DND-41 (cell line): Measurements from ENCODE around the gene PPIC.

Source experiments
- ATAC-seq: fragments of 200-7000 bp; cut with Tn5 transposase; 3 replicates; pipeline ENCODE4 v1.9.1; 2021; ENCODE audit warnings: low read depth; ENCODE audit not compliant: insufficient read depth
- DNase-seq: peaks from one replicate; pipeline ENCODE4 v3.0.0-alpha.2; 2020
- H2AFZ ChIP-seq: 2 replicates; pipeline ENCODE4 v1.6.0; 2012; ENCODE audit warnings: low read depth, low read length
- H3K27ac ChIP-seq: 2 replicates; pipeline ENCODE4 v1.5.1; 2012; ENCODE audit warnings: low read length, inconsistent platforms
- H3K27me3 ChIP-seq: fragments of 200-600 bp; sonication (generic); 2 replicates; pipeline ENCODE4 v1.6.0; 2012; ENCODE audit warnings: low read length, mild to moderate bottlenecking, inconsistent platforms; ENCODE audit not compliant: insufficient read depth, poor library complexity
- H3K36me3 ChIP-seq: 2 replicates; pipeline ENCODE4 v1.5.1; 2012; ENCODE audit warnings: low read length, inconsistent platforms; ENCODE audit not compliant: insufficient read depth
- H3K4me1 ChIP-seq: 2 replicates; pipeline ENCODE4 v1.5.1; 2012; ENCODE audit warnings: mild to moderate bottlenecking, low read length; ENCODE audit not compliant: insufficient read depth
- H3K4me2 ChIP-seq: 2 replicates; pipeline ENCODE4 v1.6.0; 2012; ENCODE audit warnings: mild to moderate bottlenecking, moderate library complexity, low read length, inconsistent platforms; ENCODE audit not compliant: insufficient read depth
- H3K4me3 ChIP-seq, 2 experiments: fragments of 200-600 bp in 1 of 2; shearing (Covaris generic) in 1 of 2; 2 replicates each; pipeline ENCODE4 v1.5.1; 2012 to 2016; ENCODE audit warnings: inconsistent platforms in 2 of 2, low read length in 2 of 2, mild to moderate bottlenecking in 2 of 2, low read depth in 1 of 2, moderate library complexity in 1 of 2
- H3K79me2 ChIP-seq: 2 replicates; pipeline ENCODE4 v1.6.0; 2012; ENCODE audit warnings: low read length, inconsistent platforms; ENCODE audit not compliant: insufficient read depth
- H3K9ac ChIP-seq: 2 replicates; pipeline ENCODE4 v1.6.0; 2012; ENCODE audit warnings: low read depth, mild to moderate bottlenecking, inconsistent platforms, low read length, moderate library complexity
- H3K9me3 ChIP-seq: 2 replicates; pipeline ENCODE4 v1.5.1; 2012; ENCODE audit warnings: low read length, moderate library complexity, mild to moderate bottlenecking, inconsistent platforms; ENCODE audit not compliant: insufficient read depth, severe bottlenecking
- H4K20me1 ChIP-seq: 2 replicates; pipeline ENCODE4 v1.6.0; 2012; ENCODE audit warnings: low read length; ENCODE audit not compliant: insufficient read depth
- EZH2 ChIP-seq: IDR thresholded peaks from 3 replicates; pipeline ENCODE4 v1.6.1; 2012; ENCODE audit warnings: borderline replicate concordance, low read depth, mild to moderate bottlenecking, moderate library complexity, low read length, inconsistent platforms; ENCODE audit not compliant: severe bottlenecking
- TF ChIP-seq, protein P1 (sequence below): IDR thresholded peaks from 2 replicates; pipeline ENCODE4 v1.5.1; 2012; ENCODE audit warnings: borderline replicate concordance, low read length, moderate library complexity, mild to moderate bottlenecking; ENCODE audit not compliant: poor library complexity, severe bottlenecking; ENCODE audit errors: extremely low read depth

The PPIC gene

DNA sequence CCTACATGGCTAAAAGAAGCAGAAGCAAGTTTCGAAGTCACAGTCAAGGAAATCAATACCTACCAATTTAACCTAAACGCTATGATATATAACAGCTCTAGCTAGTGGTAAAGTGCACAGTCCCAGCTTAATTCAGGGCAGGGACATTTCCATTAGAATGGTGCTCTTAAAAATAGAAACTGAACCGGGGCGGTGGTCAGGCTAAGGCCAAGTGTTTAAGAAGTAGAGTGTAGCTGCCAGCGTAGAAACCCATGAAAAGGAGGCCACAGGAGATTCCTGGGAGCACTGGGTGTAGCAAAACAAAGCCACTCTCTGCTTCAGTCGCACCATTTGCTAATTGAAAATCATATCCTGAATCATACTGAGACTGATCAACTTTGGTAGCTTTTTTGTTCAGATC lies 28.8 kb downstream of the PPIC start:
- H3K36me3 ChIP-seq, result no peaks in the 10 kb centered on the region
- DNase-seq, result no peak
- no peaks in the 10 kb centered on the region for H3K9me3 ChIP-seq
- H3K9ac ChIP-seq, result no peak overlapping the region
- no peak overlapping the region for H3K27ac ChIP-seq
- no peak for ATAC-seq
- TF ChIP-seq EZH2, result no peak
- TF ChIP-seq, protein P1, sequence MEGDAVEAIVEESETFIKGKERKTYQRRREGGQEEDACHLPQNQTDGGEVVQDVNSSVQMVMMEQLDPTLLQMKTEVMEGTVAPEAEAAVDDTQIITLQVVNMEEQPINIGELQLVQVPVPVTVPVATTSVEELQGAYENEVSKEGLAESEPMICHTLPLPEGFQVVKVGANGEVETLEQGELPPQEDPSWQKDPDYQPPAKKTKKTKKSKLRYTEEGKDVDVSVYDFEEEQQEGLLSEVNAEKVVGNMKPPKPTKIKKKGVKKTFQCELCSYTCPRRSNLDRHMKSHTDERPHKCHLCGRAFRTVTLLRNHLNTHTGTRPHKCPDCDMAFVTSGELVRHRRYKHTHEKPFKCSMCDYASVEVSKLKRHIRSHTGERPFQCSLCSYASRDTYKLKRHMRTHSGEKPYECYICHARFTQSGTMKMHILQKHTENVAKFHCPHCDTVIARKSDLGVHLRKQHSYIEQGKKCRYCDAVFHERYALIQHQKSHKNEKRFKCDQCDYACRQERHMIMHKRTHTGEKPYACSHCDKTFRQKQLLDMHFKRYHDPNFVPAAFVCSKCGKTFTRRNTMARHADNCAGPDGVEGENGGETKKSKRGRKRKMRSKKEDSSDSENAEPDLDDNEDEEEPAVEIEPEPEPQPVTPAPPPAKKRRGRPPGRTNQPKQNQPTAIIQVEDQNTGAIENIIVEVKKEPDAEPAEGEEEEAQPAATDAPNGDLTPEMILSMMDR, result no peak
- no peak overlapping the region for H3K4me3 ChIP-seq
- no peaks in the 10 kb centered on the region for H3K79me2 ChIP-seq
- H3K4me2 ChIP-seq, result no peak overlapping the region
- H2AFZ ChIP-seq, result no peak overlapping the region
- H4K20me1 ChIP-seq, result no peaks in the 10 kb centered on the region
- H3K27me3 ChIP-seq, result no peaks in the 10 kb centered on the region
- H3K4me1 ChIP-seq, result no peaks in the 10 kb centered on the region

DNA sequence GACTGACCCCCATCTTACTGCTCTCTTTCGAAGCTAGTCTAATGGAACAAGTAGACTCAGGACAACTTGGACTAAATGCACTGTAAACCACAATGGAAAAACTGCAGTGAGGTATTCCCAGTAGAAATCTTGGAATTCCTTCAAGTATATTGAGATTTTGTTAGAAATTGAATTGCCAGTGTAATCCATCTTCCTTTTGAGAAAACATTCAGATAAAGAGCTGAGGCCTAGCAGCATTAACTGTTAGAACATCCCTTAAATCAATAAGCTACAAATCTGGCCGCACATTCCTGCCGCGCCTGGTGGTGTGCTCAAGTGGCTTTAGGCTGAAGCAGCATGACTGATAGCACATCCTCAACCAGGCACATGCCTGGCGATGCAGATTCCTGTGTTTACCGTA lies 29.3 kb downstream of the PPIC start:
- H3K36me3 ChIP-seq, result no peaks in the 10 kb centered on the region
- H3K27ac ChIP-seq, result no peak overlapping the region
- H3K4me2 ChIP-seq, result no peak overlapping the region

DNA sequence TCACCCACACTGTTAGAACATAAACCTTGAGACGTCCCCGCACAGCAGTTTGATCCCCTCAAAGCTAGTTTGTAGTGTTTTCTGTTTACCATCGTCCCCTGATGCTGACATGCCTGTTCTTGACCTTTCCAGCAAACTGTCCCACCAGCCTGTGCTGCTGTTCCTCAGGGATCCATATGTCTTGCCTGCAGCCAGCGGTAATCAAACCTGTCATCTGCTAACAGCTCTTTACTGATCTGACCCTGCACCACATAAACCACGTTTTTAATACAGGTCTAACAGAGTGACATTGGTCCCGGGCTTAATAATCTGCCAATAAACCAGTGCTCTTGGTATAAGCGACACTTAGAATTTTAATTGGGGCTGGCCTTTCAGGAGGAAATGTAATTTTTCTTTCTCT lies 34.7 kb downstream of the PPIC start:
- Histone ChIP-seq H3K27me3 (no peaks in the 10 kb centered on the region), H3K9me3 (no peaks in the 10 kb centered on the region), H3K9ac (no peak overlapping the region), H2AFZ (no peak overlapping the region), H3K79me2 (no peaks in the 10 kb centered on the region), H4K20me1 (no peaks in the 10 kb centered on the region), H3K4me3 (no peak overlapping the region), H3K4me2 (no peak overlapping the region), H3K27ac (no peak overlapping the region), H3K36me3 (no peaks in the 10 kb centered on the region), H3K4me1 (no peaks in the 10 kb centered on the region)
- DNase-seq, result no peak
- ATAC-seq, result no peak
- TF ChIP-seq EZH2, result no peak
- TF ChIP-seq, protein P1, result no peak

More for the DNA sequence above, 29.3 kb downstream of the PPIC start:
- Histone ChIP-seq H2AFZ (no peak overlapping the region), H4K20me1 (no peaks in the 10 kb centered on the region), H3K79me2 (no peaks in the 10 kb centered on the region), H3K4me3 (no peak overlapping the region), H3K4me1 (no peaks in the 10 kb centered on the region), H3K9ac (no peak overlapping the region), H3K27me3 (no peaks in the 10 kb centered on the region), H3K9me3 (no peaks in the 10 kb centered on the region)
- DNase-seq (no peak), ATAC-seq (no peak)
- TF ChIP-seq, protein P1, result no peak

DNA sequence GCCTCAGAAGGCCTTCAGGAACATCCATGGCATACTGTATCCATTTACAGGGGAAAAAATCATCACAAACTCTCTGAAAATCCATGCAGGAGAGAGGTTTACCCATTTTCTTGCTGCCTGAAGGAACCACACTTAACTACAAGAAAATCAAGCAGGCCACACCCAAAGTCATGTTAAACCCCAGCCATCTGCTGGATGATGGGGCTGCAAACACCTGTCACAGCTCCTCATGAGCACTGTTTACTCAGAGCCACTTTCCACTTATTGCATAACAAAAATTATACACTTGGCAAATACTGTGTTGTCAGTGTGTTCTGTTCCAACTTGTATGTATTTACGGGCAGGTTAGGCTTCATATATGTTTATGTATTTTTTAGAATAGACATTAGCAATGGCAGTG lies 35.8 kb downstream of the PPIC start:
- Histone ChIP-seq H3K4me3 (no peak overlapping the region), H3K9me3 (no peaks in the 10 kb centered on the region), H3K9ac (no peak overlapping the region), H3K79me2 (no peaks in the 10 kb centered on the region), H3K4me1 (no peaks in the 10 kb centered on the region), H2AFZ (no peak overlapping the region), H3K27ac (no peak overlapping the region), H3K36me3 (no peaks in the 10 kb centered on the region), H4K20me1 (no peaks in the 10 kb centered on the region), H3K27me3 (no peaks in the 10 kb centered on the region), H3K4me2 (no peak overlapping the region)
- no peak for ATAC-seq
- DNase-seq, result no peak
- TF ChIP-seq, protein P1, result no peak
- TF ChIP-seq EZH2, result no peak
